Measurements from ENCODE around the gene RBM20. TPM values are rescaled to one million over a fixed set of nuclear protein-coding genes. Genes with fewer than 3 reads are reported as not detected.
"Not testable (repeated sequence)": the region's sequence is repeated elsewhere in the genome, so short reads cannot be mapped to it uniquely, and the experiment has no call there.

RBM20 gene
- total RNA-seq, 1 experiment from 2014 or later: 0.06 TPM

GRCh38 chr10:110851020-110851612 lies 207.0 kb downstream of the RBM20 start:
- DNase-seq (ENCODE audit: low read depth): no peak

DNA sequence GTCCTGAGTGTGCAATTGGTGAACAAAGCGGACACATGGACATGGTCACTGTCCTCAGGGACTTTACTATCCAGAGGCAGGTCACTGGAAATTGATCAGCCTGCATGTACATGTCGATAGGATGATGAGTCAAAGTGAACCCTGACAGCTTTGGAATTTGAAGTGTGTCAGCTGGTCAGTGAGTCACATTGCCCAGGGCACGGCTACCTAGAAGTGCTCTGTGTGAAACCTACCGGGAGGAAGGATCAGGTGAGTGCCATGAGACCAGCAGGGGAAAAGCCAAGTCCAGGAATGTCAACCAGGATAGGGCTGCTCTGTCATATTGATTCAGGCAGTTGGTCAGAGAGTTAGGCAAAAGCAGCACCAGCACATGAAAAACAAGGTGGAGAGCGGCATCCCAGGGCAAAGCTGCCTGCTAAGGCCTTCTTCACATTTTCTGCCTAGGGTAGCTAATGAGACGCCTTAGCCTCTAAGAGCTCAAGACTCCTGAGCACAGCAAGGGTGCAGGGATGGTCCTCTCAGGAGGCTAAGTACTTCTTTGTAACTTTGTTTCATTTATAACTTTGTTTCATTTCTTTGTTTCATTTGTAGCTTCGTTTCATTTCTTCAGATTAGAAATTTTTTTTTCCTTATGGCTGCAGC lies 208.2 kb downstream of the RBM20 start:
- DNase-seq (ENCODE audit: low read depth): peak; percentile 21

GRCh38 chr10:110852947-110853346 lies 208.8 kb downstream of the RBM20 start:
- DNase-seq (ENCODE audit: low read depth): no peak

GRCh38 chr10:110853921-110854605 lies 209.9 kb downstream of the RBM20 start:
- no peak for DNase-seq (ENCODE audit: low read depth)

GRCh38 chr10:110857265-110858171 lies 213.4 kb downstream of the RBM20 start:
- no peak for DNase-seq (ENCODE audit: low read depth)

DNA sequence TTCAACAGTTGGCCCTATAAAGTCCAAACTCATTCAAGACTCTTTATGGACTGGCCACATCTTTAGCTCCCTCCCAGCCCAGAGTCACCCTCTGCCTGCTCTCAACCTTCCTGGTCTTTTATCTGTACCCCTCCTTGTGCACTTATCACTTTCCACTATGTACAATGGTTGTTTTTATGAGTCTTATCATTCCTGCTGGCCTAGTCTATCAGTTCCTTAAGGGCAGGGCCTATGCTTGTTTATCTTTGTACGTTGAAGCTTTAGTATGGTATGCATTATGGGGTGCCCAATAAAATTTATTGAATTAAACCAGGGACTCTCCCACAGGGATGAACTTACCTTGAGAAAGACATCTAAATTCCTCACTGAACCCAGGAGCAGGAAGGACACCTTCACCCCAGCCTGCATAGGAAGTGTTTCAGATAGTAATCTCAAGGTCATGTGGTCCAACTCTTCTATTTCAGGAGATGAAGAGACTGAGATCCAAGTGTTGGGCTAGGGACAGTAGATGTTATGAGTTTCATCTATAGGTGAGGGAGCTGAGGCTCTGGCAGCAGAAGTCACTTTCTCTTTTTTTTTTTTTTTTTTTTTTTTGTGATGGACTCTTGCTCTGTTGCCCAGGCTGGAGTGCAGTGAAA lies 214.3 kb downstream of the RBM20 start:
- DNase-seq (ENCODE audit: low read depth): no peak

- no peak for DNase-seq (ENCODE audit: low read depth)
These were observed 215.3 kb downstream of the RBM20 start for GRCh38 chr10:110859206-110859972.

DNA sequence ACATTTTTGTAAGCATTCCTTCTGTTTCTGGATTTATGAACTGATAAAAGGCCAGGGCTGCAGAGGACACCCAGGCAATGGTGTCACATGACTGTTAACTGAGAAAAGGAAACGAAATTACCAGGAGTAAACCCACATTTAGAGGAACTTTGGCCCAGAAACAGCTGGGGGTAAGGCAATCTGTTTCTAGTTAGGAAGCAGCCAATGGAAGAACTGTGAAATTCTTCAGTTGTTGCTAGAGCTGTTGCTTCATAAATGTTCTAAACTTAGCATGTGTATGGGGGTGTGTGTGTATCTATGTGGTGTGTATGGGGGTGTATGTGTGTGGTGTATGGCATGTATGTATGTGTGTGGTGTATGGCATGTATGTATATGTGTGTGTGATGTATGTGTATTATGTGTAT lies 215.8 kb downstream of the RBM20 start:
- no peak for DNase-seq (ENCODE audit: low read depth)

DNA sequence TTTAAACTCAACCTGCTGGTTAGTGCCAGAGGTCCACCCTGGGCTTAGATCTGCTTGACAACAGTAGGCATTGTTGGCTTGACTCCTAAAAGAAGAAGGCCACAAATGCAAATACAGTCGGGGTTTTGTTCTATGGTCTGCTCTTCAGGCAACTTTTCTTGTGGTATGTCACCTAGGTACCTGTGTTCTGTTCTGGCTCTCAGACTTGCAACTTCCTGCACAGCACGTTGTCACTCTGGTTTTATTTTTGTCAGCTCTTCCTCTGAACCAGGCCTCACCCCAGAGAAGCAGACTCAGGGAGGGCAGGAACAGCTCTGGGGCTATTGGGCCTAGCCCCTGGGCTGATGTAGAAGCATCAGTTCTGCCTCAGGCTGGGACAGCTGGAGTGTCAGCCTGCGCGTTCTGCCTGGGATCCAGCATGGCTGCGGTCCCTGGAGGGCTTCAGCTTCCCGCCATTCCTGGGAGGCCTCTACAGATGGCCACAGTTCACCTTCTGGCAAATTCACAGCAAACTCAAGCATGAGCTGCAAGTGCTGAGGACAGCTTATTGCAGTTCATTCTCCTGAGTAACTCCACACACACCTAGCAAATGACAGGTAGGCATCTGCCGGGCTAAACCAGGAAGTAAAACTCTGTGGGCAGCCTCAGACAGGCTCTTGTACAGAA lies 216.6 kb downstream of the RBM20 start:
- no peak for DNase-seq (ENCODE audit: low read depth)

DNA sequence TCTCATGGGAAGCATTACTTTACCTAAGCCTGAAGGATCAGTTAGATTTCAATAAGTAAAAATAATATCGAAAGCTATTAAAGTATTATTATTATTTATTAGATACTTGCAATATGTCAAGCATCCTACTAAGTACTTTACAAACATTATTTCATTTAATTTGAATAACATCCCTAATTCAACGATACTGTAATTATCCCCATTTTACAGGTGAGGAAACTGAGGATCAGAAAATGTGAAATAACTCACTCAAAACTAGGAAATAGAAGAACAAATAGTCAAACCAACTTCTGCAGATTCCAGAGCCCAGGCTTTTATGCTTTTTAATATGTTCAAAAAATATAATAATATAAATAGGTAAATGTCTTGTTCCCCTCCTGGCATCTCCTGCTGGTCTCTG lies 217.3 kb downstream of the RBM20 start:
- DNase-seq (ENCODE audit: low read depth): no peak

DNA sequence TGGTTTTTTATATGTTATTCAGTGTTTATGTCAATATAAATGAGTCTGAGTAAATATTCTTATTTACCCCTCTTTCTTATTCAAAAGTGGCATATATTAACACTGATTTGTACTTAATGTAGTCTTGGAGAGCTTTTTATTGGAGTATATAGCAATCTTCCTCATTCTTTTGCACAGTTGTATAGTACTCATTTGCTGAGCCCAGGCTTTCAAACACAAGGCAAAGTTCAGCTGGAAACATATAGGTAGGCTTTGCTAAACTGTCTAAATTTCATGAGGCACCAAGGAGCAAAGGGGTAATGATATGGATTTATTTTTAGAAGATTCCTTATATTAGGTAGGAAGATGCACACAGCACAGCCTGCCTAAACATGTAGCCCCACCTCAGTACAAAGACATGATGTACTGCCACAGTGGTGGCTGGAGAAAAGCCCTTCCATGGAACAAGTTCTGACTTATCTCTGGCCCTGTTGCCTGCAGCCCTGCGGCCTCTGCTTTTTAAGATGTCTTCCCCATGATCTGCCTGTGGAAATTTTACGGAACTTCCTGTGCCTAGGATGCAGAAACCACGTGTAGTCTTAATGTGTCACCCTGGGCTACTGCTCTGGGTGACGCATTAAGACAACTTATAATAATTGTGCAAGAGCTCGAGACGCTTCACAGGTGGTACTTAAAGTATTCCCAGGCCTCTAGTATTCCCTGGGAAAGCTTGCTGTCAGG lies 218.0 kb downstream of the RBM20 start:
- no peak for DNase-seq (ENCODE audit: low read depth)

DNA sequence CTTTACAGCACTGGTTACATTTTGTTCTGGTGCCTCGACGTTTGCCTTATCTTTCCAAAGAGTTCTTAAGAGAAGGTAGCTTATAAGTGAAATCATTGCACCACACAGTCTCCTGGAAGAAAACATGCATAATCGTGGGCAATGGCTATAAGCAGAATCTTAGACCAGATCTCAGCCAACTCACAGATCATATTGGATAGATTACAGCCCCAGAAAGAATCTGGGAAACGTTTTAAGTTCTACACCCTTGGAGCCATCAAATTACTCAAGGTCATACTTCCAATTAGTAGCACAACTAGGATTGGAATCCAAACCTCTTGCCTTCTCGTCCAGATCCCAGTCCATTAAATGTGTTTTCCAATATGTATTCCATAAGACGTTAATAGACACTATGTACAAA lies 218.8 kb downstream of the RBM20 start:
- no peak for DNase-seq (ENCODE audit: low read depth)

DNA sequence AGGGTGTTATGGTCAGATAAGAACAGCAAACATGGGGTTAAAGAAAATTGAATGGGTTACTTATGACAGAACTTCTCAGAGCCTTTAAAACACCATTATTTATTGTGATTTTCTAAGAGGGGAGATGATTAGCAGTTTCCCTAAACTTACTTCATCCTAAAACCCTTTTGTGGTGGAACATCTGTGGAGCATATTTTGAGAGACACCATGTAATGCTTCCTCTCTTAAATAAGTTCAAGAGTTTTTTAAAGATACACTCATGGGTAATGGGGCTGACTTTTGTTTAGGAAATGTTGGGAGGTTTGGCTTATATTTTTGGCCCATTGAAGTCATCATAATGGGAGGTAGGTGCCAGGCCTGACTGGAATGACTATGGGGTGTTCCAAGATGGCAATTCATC lies 219.2 kb downstream of the RBM20 start:
- no peak for DNase-seq (ENCODE audit: low read depth)

DNA sequence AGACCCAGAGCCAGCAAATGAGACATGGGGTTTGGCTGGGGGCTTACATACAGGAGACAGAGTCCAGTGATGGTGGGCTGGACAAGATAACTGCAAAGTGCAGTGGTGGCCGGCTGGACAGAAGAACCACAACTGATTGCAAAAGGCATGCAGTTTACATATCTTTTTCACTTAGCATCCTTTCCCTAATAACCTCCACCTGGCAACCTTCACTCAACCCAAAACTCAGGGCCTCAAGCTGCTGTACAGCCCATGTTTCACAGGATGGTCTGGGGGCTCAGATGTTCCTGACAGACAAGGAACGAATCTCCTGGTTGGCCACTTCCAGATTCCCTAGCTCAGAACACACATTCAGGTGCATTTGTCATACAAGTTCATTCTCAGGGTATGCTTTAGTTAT lies 219.8 kb downstream of the RBM20 start:
- no peak for DNase-seq (ENCODE audit: low read depth)

- no peak for DNase-seq (ENCODE audit: low read depth)
These were observed 220.6 kb downstream of the RBM20 start for GRCh38 chr10:110864662-110865140.

DNA sequence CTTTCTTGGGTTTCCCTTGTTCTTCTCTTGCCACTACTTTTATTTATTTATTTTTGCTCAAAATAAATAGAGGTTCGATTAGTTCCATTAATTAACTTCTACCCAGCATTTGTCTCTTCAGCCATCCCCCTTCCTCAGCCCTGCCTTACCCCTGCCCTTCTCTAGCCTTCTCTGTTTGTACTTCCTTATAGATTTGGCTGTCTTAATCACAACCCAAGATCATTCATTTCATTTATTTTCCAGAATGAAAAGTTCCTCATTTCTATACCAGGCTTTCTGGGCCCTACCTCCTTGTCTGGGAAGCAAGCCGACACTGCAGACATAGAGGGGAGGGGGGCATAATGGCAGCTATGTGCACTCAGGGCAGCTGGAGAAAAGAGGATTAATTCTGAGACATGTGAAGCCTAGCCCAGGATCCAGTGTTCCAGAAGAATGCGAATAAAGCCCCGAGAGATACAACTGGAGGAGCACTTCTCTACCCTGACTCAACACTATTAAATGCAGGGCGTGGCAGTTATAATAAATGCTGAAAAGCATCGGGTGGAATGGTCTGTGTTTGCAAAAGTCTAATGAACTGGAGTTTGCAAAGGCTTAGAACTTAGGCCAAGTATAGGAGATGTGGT lies 221.2 kb downstream of the RBM20 start:
- DNase-seq (ENCODE audit: low read depth): no peak

DNA sequence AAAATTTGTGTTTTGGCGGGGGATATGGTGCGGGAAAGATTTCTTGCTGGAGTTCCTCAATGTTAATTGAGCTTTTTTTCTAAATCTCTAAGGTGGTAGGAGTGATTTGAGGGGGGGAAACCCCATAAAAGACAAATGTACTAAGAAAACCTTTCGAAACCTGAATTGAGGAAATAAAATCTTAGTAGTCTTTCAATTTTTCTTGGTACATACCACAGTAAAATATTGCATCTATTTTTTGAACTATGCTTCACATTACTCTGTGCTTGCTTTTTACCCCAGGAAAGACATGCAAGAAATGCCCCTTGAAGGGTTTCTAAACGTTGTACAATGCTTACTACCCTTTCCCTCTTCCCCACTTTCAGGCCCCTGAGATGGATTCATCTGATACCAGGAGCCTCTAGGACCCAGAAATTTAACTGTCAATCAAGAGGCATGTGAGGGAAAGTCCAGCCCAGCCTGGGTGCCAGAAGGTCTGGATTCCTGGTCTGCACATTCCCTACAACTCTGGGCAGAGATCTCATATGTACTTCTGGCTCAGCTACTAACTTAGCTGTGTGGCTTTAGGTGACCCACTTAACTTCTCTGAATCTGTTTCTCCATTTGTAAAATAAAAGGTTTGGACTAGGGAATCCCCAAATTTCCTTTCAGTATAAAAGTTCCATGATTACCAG lies 221.8 kb downstream of the RBM20 start:
- DNase-seq (ENCODE audit: low read depth): no peak

DNA sequence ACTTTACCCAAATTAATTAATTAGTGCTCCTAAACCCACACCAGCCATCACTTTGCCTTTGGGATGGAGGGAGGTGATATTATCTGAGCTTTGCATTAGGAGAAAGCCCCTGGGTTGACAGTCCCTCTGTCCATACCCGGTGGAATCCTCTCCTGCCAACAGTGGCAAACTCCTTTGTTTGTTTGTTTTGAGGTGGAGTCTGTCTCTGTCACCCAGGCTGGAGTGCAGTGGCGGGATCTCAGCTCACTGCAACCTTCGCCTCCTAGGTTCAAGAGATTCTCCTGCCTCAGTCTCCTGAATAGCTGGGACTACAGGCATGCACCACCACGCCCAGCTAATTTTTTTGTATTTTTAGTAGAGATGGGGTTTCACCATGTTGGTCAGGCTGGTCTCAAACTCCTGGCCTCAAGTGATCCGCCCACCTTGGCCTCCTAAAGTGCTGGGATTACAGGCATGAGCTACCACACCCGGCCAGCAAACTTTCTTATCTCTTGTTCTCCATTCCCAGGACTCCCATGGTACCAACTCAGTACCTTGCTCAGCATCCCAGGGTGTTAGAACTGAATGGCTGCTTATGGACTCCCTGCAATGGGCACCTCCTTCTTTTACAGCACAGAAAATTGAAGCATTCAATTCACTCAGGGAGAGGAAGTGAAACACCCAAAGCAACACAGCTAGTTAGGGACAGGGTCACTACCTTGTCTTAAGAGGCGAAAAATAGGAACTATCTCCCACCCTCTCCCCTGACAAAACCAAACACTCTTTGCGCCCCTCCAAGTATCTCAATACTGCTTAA lies 223.1 kb downstream of the RBM20 start:
- DNase-seq (ENCODE audit: low read depth): not testable (repeated sequence)
